ENCODE results near the gene SLC10A7.

- TF ChIP-seq CTCF (conservative IDR thresholded peaks at IDR 0.05; ENCODE audit: low read depth in 2 of 2) = no peak
- no peak for TF ChIP-seq EZH2 (IDR thresholded peaks at IDR 0.05; ENCODE audit: low read depth, unreplicated experiment)
- TF ChIP-seq REST (IDR thresholded peaks at IDR 0.05; ENCODE audit: unreplicated experiment) = no peak
- no peak for TF ChIP-seq POLR2AphosphoS5 (IDR thresholded peaks at IDR 0.05; ENCODE audit: low read depth)
- TF ChIP-seq EZH2phosphoT487 (IDR thresholded peaks at IDR 0.05; ENCODE audit: unreplicated experiment) = no peak
- TF ChIP-seq JUNB (IDR thresholded peaks at IDR 0.05; ENCODE audit: unreplicated experiment) = no peak
- TF ChIP-seq ZNF331 (CRISPR knock-in tag; IDR thresholded peaks at IDR 0.05; ENCODE audit: low read depth) = no peak
- TF ChIP-seq ETS1 (IDR thresholded peaks at IDR 0.05) = no peak
- no peak for TF ChIP-seq NANOG (IDR thresholded peaks at IDR 0.05; ENCODE audit: borderline replicate concordance)
- TF ChIP-seq ZNF462 (CRISPR knock-in tag; IDR thresholded peaks at IDR 0.05) = no peak
- no peak for TF ChIP-seq CREB1 (CRISPR knock-in tag; IDR thresholded peaks at IDR 0.05; ENCODE audit: low read depth)
- no peak for TF ChIP-seq ZNF114 (CRISPR knock-in tag; IDR thresholded peaks at IDR 0.05)
- TF ChIP-seq STAT1 (IDR thresholded peaks at IDR 0.05; ENCODE audit: unreplicated experiment) = no peak
Observed at GRCh38 chr4:146329050-146329716, 192.6 kb downstream of the SLC10A7 start.

Data from GM23338 (cell line).